WTC11 (cell line): ENCODE data around the gene WDR26. TPM values are rescaled to one million over a fixed set of nuclear protein-coding genes. Genes with fewer than 3 reads are reported as not detected.

ENCODE experiments used
- CBFB ChIP-seq: sonication (generic); formaldehyde crosslinking; IDR thresholded peaks from 2 replicates; pipeline ENCODE4 v1.8.1; 2022; ENCODE audit warnings: mild to moderate bottlenecking, low read depth, missing genetic modification reagents
- CREM ChIP-seq: sonication (generic); formaldehyde crosslinking; IDR thresholded peaks from 2 replicates; pipeline ENCODE4 v1.8.1; 2022; ENCODE audit warnings: mild to moderate bottlenecking, missing genetic modification reagents, moderate library complexity
- EMX1 ChIP-seq: fragments of 250-450 bp; sonication (Bioruptor Pico); IDR thresholded peaks from 2 replicates; pipeline ENCODE4 v1.8.0; 2021; ENCODE audit warnings: mild to moderate bottlenecking
- FOXJ3 ChIP-seq: sonication (generic); formaldehyde crosslinking; IDR thresholded peaks from 2 replicates; pipeline ENCODE4 v1.9.0; 2021; ENCODE audit warnings: missing genetic modification reagents, mild to moderate bottlenecking, borderline replicate concordance
- GRHL2 ChIP-seq: fragments of 250-450 bp; sonication (Bioruptor Pico); IDR thresholded peaks from 2 replicates; pipeline ENCODE4 v1.8.0; 2022; ENCODE audit warnings: mild to moderate bottlenecking, moderate library complexity; ENCODE audit not compliant: insufficient replicate concordance, severe bottlenecking
- HMGXB4 ChIP-seq: sonication (generic); formaldehyde crosslinking; IDR thresholded peaks from 2 replicates; pipeline ENCODE4 v1.8.1; 2023; ENCODE audit warnings: mild to moderate bottlenecking, moderate library complexity, missing genetic modification reagents
- JAZF1 ChIP-seq: fragments of 250-450 bp; sonication (Bioruptor Pico); IDR thresholded peaks from 2 replicates; pipeline ENCODE4 v1.9.0; 2021; ENCODE audit warnings: moderate library complexity, mild to moderate bottlenecking, inconsistent platforms
- MXD4 ChIP-seq: fragments of 250-450 bp; sonication (Bioruptor Pico); IDR thresholded peaks from 2 replicates; pipeline ENCODE4 v1.8.0; 2021; ENCODE audit warnings: mild to moderate bottlenecking, moderate library complexity, borderline replicate concordance
- MYBL2 ChIP-seq: sonication (generic); formaldehyde crosslinking; IDR thresholded peaks from 2 replicates; pipeline ENCODE4 v1.8.1; 2023; ENCODE audit warnings: mild to moderate bottlenecking, moderate library complexity, missing genetic modification reagents
- NFYB ChIP-seq: sonication (generic); formaldehyde crosslinking; conservative IDR thresholded peaks from 2 replicates; pipeline ENCODE4 v1.8.0; 2022; ENCODE audit warnings: low read depth, missing genetic modification reagents
- NR2C2 ChIP-seq: sonication (generic); formaldehyde crosslinking; IDR thresholded peaks from 2 replicates; pipeline ENCODE4 v1.8.0; 2022; ENCODE audit warnings: mild to moderate bottlenecking, missing genetic modification reagents
- OVOL2 ChIP-seq: fragments of 250-450 bp; sonication (Bioruptor Pico); IDR thresholded peaks from 2 replicates; pipeline ENCODE4 v1.9.0; 2021; ENCODE audit warnings: mild to moderate bottlenecking, borderline replicate concordance
- PRRX2 ChIP-seq: fragments of 250-450 bp; sonication (Bioruptor Pico); IDR thresholded peaks from 2 replicates; pipeline ENCODE4 v1.8.0; 2021; ENCODE audit warnings: mild to moderate bottlenecking
- SMAD3 ChIP-seq: sonication (generic); formaldehyde crosslinking; IDR thresholded peaks from 2 replicates; pipeline ENCODE4 v1.8.0; 2022; ENCODE audit warnings: missing genetic modification reagents, mild to moderate bottlenecking, borderline replicate concordance
- SMAD4 ChIP-seq: sonication (generic); formaldehyde crosslinking; IDR thresholded peaks from 2 replicates; pipeline ENCODE4 v1.8.0; 2022; ENCODE audit warnings: mild to moderate bottlenecking, missing genetic modification reagents
- SP1 ChIP-seq: sonication (generic); formaldehyde crosslinking; conservative IDR thresholded peaks from 2 replicates; pipeline ENCODE4 v1.8.1; 2022; ENCODE audit warnings: missing genetic modification reagents
- TEAD4 ChIP-seq: sonication (generic); formaldehyde crosslinking; IDR thresholded peaks from 2 replicates; pipeline ENCODE4 v1.8.0; 2022; ENCODE audit warnings: mild to moderate bottlenecking, missing genetic modification reagents
- ZBTB21 ChIP-seq: sonication (generic); formaldehyde crosslinking; IDR thresholded peaks from 2 replicates; pipeline ENCODE4 v1.8.1; 2023; ENCODE audit warnings: mild to moderate bottlenecking, missing genetic modification reagents, borderline replicate concordance
- ZBTB43 ChIP-seq: sonication (generic); formaldehyde crosslinking; IDR thresholded peaks from 2 replicates; pipeline ENCODE4 v1.8.1; 2023; ENCODE audit warnings: mild to moderate bottlenecking, missing genetic modification reagents
- ZNF232 ChIP-seq: sonication (generic); formaldehyde crosslinking; IDR thresholded peaks from 2 replicates; pipeline ENCODE4 v1.8.0; 2022; ENCODE audit warnings: mild to moderate bottlenecking, missing genetic modification reagents
- ZNF425 ChIP-seq: fragments of 250-450 bp; sonication (Bioruptor Pico); conservative IDR thresholded peaks from 2 replicates; pipeline ENCODE4 v1.9.0; 2021; ENCODE audit warnings: mild to moderate bottlenecking
- total RNA-seq: library from RNA; stranded (reverse); gene quantifications from 3 replicates; pipeline ENCODE4 v1.2.3, GENCODE V29; 2021
- TF ChIP-seq, protein P1 (sequence below): sonication (generic); formaldehyde crosslinking; IDR thresholded peaks from 2 replicates; pipeline ENCODE4 v1.8.0; 2023; ENCODE audit warnings: mild to moderate bottlenecking, missing genetic modification reagents
- TF ChIP-seq, protein P2 (sequence below): fragments of 250-450 bp; sonication (Bioruptor Pico); IDR thresholded peaks from 2 replicates; pipeline ENCODE4 v1.9.0; 2021; ENCODE audit warnings: mild to moderate bottlenecking, borderline replicate concordance
- TF ChIP-seq, protein P3 (sequence below): sonication (generic); formaldehyde crosslinking; IDR thresholded peaks from 2 replicates; pipeline ENCODE4 v1.8.1; 2023; ENCODE audit warnings: mild to moderate bottlenecking, missing genetic modification reagents
- TF ChIP-seq, protein P4 (sequence below): sonication (generic); formaldehyde crosslinking; conservative IDR thresholded peaks from 2 replicates; pipeline ENCODE4 v1.8.1; 2022; ENCODE audit warnings: mild to moderate bottlenecking, missing genetic modification reagents

WDR26 gene
- total RNA-seq, 1 experiment from 2014 or later, result 66.1 TPM

GRCh38 chr1:224434691-224435317 is at the start of gene WDR26 (continued):
- TF ChIP-seq ZNF425 (CRISPR knock-in tag) (no peak), NR2C2 (no peak), GRHL2 (CRISPR knock-in tag) (no peak), NFYB (CRISPR knock-in tag) (no peak), CBFB (CRISPR knock-in tag) (no peak), FOXJ3 (CRISPR knock-in tag) (no peak), SMAD4 (CRISPR knock-in tag) (no peak), EMX1 (no peak), OVOL2 (CRISPR knock-in tag) (no peak), MXD4 (CRISPR knock-in tag) (no peak), CREM (CRISPR knock-in tag) (peak; percentile 81; the same call in 1 of the 2 replicates), ZBTB21 (CRISPR knock-in tag) (no peak), SMAD3 (CRISPR knock-in tag) (no peak), SP1 (CRISPR knock-in tag) (peak; percentile 9), TEAD4 (CRISPR knock-in tag) (no peak), PRRX2 (CRISPR knock-in tag) (no peak), HMGXB4 (CRISPR knock-in tag) (peak; percentile 61), JAZF1 (CRISPR knock-in tag) (no peak), MYBL2 (CRISPR knock-in tag) (peak; percentile 82), ZNF232 (0 out of 2 replicates have a peak, but pooled peaks have one; percentile 47), ZBTB43 (CRISPR knock-in tag) (peak; percentile 92; the same call in 1 of the 2 replicates)
- TF ChIP-seq, protein P1, sequence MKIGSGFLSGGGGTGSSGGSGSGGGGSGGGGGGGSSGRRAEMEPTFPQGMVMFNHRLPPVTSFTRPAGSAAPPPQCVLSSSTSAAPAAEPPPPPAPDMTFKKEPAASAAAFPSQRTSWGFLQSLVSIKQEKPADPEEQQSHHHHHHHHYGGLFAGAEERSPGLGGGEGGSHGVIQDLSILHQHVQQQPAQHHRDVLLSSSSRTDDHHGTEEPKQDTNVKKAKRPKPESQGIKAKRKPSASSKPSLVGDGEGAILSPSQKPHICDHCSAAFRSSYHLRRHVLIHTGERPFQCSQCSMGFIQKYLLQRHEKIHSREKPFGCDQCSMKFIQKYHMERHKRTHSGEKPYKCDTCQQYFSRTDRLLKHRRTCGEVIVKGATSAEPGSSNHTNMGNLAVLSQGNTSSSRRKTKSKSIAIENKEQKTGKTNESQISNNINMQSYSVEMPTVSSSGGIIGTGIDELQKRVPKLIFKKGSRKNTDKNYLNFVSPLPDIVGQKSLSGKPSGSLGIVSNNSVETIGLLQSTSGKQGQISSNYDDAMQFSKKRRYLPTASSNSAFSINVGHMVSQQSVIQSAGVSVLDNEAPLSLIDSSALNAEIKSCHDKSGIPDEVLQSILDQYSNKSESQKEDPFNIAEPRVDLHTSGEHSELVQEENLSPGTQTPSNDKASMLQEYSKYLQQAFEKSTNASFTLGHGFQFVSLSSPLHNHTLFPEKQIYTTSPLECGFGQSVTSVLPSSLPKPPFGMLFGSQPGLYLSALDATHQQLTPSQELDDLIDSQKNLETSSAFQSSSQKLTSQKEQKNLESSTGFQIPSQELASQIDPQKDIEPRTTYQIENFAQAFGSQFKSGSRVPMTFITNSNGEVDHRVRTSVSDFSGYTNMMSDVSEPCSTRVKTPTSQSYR (CRISPR knock-in tag), result peak; percentile 65; the same call in 1 of the 2 replicates
- TF ChIP-seq, protein P2, sequence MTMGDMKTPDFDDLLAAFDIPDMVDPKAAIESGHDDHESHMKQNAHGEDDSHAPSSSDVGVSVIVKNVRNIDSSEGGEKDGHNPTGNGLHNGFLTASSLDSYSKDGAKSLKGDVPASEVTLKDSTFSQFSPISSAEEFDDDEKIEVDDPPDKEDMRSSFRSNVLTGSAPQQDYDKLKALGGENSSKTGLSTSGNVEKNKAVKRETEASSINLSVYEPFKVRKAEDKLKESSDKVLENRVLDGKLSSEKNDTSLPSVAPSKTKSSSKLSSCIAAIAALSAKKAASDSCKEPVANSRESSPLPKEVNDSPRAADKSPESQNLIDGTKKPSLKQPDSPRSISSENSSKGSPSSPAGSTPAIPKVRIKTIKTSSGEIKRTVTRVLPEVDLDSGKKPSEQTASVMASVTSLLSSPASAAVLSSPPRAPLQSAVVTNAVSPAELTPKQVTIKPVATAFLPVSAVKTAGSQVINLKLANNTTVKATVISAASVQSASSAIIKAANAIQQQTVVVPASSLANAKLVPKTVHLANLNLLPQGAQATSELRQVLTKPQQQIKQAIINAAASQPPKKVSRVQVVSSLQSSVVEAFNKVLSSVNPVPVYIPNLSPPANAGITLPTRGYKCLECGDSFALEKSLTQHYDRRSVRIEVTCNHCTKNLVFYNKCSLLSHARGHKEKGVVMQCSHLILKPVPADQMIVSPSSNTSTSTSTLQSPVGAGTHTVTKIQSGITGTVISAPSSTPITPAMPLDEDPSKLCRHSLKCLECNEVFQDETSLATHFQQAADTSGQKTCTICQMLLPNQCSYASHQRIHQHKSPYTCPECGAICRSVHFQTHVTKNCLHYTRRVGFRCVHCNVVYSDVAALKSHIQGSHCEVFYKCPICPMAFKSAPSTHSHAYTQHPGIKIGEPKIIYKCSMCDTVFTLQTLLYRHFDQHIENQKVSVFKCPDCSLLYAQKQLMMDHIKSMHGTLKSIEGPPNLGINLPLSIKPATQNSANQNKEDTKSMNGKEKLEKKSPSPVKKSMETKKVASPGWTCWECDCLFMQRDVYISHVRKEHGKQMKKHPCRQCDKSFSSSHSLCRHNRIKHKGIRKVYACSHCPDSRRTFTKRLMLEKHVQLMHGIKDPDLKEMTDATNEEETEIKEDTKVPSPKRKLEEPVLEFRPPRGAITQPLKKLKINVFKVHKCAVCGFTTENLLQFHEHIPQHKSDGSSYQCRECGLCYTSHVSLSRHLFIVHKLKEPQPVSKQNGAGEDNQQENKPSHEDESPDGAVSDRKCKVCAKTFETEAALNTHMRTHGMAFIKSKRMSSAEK (CRISPR knock-in tag), result no peak
- TF ChIP-seq, protein P3, sequence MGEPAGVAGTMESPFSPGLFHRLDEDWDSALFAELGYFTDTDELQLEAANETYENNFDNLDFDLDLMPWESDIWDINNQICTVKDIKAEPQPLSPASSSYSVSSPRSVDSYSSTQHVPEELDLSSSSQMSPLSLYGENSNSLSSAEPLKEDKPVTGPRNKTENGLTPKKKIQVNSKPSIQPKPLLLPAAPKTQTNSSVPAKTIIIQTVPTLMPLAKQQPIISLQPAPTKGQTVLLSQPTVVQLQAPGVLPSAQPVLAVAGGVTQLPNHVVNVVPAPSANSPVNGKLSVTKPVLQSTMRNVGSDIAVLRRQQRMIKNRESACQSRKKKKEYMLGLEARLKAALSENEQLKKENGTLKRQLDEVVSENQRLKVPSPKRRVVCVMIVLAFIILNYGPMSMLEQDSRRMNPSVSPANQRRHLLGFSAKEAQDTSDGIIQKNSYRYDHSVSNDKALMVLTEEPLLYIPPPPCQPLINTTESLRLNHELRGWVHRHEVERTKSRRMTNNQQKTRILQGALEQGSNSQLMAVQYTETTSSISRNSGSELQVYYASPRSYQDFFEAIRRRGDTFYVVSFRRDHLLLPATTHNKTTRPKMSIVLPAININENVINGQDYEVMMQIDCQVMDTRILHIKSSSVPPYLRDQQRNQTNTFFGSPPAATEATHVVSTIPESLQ (CRISPR knock-in tag), result no peak
- TF ChIP-seq, protein P4, sequence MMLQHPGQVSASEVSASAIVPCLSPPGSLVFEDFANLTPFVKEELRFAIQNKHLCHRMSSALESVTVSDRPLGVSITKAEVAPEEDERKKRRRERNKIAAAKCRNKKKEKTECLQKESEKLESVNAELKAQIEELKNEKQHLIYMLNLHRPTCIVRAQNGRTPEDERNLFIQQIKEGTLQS (CRISPR knock-in tag), result no peak
